H1 (cell line): ENCODE results near the gene FAM76B. TPM values are rescaled to one million over a fixed set of nuclear protein-coding genes. Genes with fewer than 3 reads are reported as not detected.

ENCODE experiments used
- CTCF ChIA-PET: fragments of 300-600 bp; sonication (Branson Sonifier 250); formaldehyde crosslinking; loops from one replicate; lab custom pipeline; 2021; ENCODE audit not compliant: partially characterized antibody; lab: Charles Lee
- POLR2A ChIA-PET: fragments of 300-600 bp; sonication (Branson Sonifier 250); formaldehyde crosslinking; loops from one replicate; lab custom pipeline; 2021; ENCODE audit warnings: inconsistent platforms; ENCODE audit not compliant: partially characterized antibody; lab: Charles Lee
- DNase-seq, 2 experiments: peaks; one replicate each; pipeline versions ENCODE4 v3.0.0 to v3.0.0-alpha.2; 2010 to 2022; ENCODE audit warnings: low spot score in 2 of 2, low read depth in 1 of 2, mixed read lengths in 1 of 2
- FAIRE-seq: peaks from 2 replicates; lab custom pipeline; 2011; peaks lifted over from hg19 to GRCh38; lab: Jason Lieb, UNC
- H2AFZ ChIP-seq: 2 replicates; pipeline ENCODE4 v1.8.1; 2012; ENCODE audit warnings: low read length, inconsistent platforms
- H2AK5ac ChIP-seq: 2 replicates; pipeline ENCODE4 v1.6.1; 2013; ENCODE audit warnings: low read depth, low read length
- H2BK120ac ChIP-seq: replicated peaks from 2 replicates; pipeline ENCODE3; 2013; ENCODE audit warnings: low read depth, low read length, inconsistent platforms
- H2BK12ac ChIP-seq: 2 replicates; pipeline ENCODE4 v1.6.1; 2013; ENCODE audit warnings: low read depth, low read length
- H2BK15ac ChIP-seq: 2 replicates; pipeline ENCODE4 v1.6.1; 2013; ENCODE audit warnings: low read length
- H2BK20ac ChIP-seq: 2 replicates; pipeline ENCODE4 v1.6.1; 2013; ENCODE audit warnings: low read length
- H2BK5ac ChIP-seq: 2 replicates; pipeline ENCODE4 v1.6.1; 2013; ENCODE audit warnings: low read depth, low read length
- H3K14ac ChIP-seq: 2 replicates; pipeline ENCODE4 v1.6.1; 2013; ENCODE audit warnings: inconsistent platforms; ENCODE audit not compliant: insufficient read length
- H3K18ac ChIP-seq: 2 replicates; pipeline ENCODE4 v1.6.1; 2013; ENCODE audit warnings: low read length; ENCODE audit errors: extremely low read depth
- H3K23ac ChIP-seq: 2 replicates; pipeline ENCODE4 v1.6.1; 2013; ENCODE audit warnings: inconsistent platforms; ENCODE audit not compliant: insufficient read length
- H3K23me2 ChIP-seq: 2 replicates; pipeline ENCODE4 v1.6.1; 2013; ENCODE audit warnings: low read depth, low read length
- H3K27ac ChIP-seq: 2 replicates; pipeline ENCODE4 v1.6.1; 2011; ENCODE audit warnings: low read depth, low read length, inconsistent platforms
- H3K27me3 ChIP-seq, 4 experiments: replicated peaks in 1 of 4; 1 replicate in 1 of 4; 2 replicates in 3 of 4; pipeline versions ENCODE4 v1.6.1 to v1.8.1; 2011 to 2013; ENCODE audit warnings: low read length in 3 of 4, mild to moderate bottlenecking in 3 of 4, inconsistent platforms in 2 of 4, mixed read lengths in 2 of 4, moderate library complexity in 1 of 4; ENCODE audit not compliant: control insufficient read depth in 3 of 4, insufficient read depth in 3 of 4; ENCODE audit errors: extremely low read depth in 1 of 4
- H3K36me3 ChIP-seq, 4 experiments: 2 replicates each; pipeline versions ENCODE4 v1.6.1 to v1.8.1; 2011 to 2013; ENCODE audit warnings: mild to moderate bottlenecking in 4 of 4, low read length in 3 of 4, moderate library complexity in 2 of 4, control low read depth in 1 of 4, inconsistent platforms in 1 of 4; ENCODE audit not compliant: insufficient read depth in 4 of 4, control insufficient read depth in 2 of 4
- H3K4ac ChIP-seq: replicated peaks from 2 replicates; pipeline ENCODE3; 2013; ENCODE audit warnings: low read length, low read depth, mixed read lengths, inconsistent platforms; ENCODE audit not compliant: insufficient read length
- H3K4me1 ChIP-seq, 4 experiments: replicated peaks in 1 of 4; 1 replicate in 1 of 4; 2 replicates in 3 of 4; pipeline versions ENCODE4 v1.6.1 to v1.8.1; 2011 to 2013; ENCODE audit warnings: low read length in 3 of 4, inconsistent platforms in 2 of 4, mixed read lengths in 1 of 4; ENCODE audit not compliant: insufficient read depth in 4 of 4, control insufficient read depth in 3 of 4
- H3K4me2 ChIP-seq, 2 experiments: 2 replicates each; pipeline versions ENCODE4 v1.6.1 to v1.8.1; 2011 to 2013; ENCODE audit warnings: low read depth in 2 of 2, low read length in 2 of 2, control low read depth in 1 of 2, inconsistent platforms in 1 of 2, mild to moderate bottlenecking in 1 of 2; ENCODE audit not compliant: insufficient read depth in 1 of 2
- H3K4me3 ChIP-seq, 4 experiments: fragments of 200-600, 300-600 bp in 1 of 4; sonication (generic), shearing (Covaris generic), sonication (Bioruptor Twin) in 1 of 4; 2 replicates each; pipeline versions ENCODE4 v1.5.1 to v1.8.1; 2011 to 2016; ENCODE audit warnings: low read length in 4 of 4, low read depth in 3 of 4, control low read depth in 2 of 4, inconsistent platforms in 2 of 4, mild to moderate bottlenecking in 2 of 4, mixed read lengths in 1 of 4, moderate library complexity in 1 of 4; ENCODE audit not compliant: insufficient read depth in 2 of 4; ENCODE audit errors: extremely low read depth in 1 of 4
- H3K56ac ChIP-seq: replicated peaks from 2 replicates; pipeline ENCODE3; 2013; ENCODE audit warnings: low read depth, mild to moderate bottlenecking, mixed read lengths, low read length, inconsistent platforms; ENCODE audit not compliant: insufficient read length
- H3K79me1 ChIP-seq: 2 replicates; pipeline ENCODE4 v1.6.1; 2013; ENCODE audit warnings: low read depth, low read length, control low read depth
- H3K79me2 ChIP-seq, 2 experiments: 2 replicates each; pipeline versions ENCODE4 v1.6.1 to v1.8.1; 2012 to 2013; ENCODE audit warnings: low read length in 2 of 2, mild to moderate bottlenecking in 2 of 2, inconsistent platforms in 1 of 2; ENCODE audit not compliant: insufficient read depth in 2 of 2, control insufficient read depth in 1 of 2
- H3K9ac ChIP-seq, 4 experiments: replicated peaks in 1 of 4; 1 replicate in 1 of 4; 2 replicates in 3 of 4; pipeline versions ENCODE4 v1.6.1 to v1.8.1; 2011 to 2013; ENCODE audit warnings: low read depth in 3 of 4, low read length in 3 of 4, control low read depth in 2 of 4, mild to moderate bottlenecking in 2 of 4, moderate library complexity in 2 of 4, inconsistent platforms in 1 of 4; ENCODE audit errors: extremely low read depth in 1 of 4
- H3K9me3 ChIP-seq, 2 experiments: 2 replicates each; pipeline versions ENCODE4 v1.6.1 to v1.8.1; 2012 to 2013; ENCODE audit warnings: mild to moderate bottlenecking in 2 of 2, moderate library complexity in 2 of 2, control low read depth in 1 of 2, inconsistent platforms in 1 of 2, low read depth in 1 of 2, low read length in 1 of 2, mixed read lengths in 1 of 2; ENCODE audit not compliant: insufficient read depth in 2 of 2
- H4K20me1 ChIP-seq, 2 experiments: replicated peaks in 1 of 2; 2 replicates each; pipeline versions ENCODE3 to v1.8.1; 2011 to 2013; ENCODE audit warnings: inconsistent platforms in 2 of 2, low read length in 2 of 2, mild to moderate bottlenecking in 1 of 2; ENCODE audit not compliant: insufficient read depth in 2 of 2, control insufficient read depth in 1 of 2
- H4K5ac ChIP-seq: 2 replicates; pipeline ENCODE4 v1.6.1; 2013; ENCODE audit warnings: low read length, low read depth, mixed read lengths, inconsistent platforms; ENCODE audit not compliant: insufficient read length
- H4K8ac ChIP-seq: 2 replicates; pipeline ENCODE4 v1.8.0; 2013; ENCODE audit warnings: mild to moderate bottlenecking, moderate library complexity, low read length, inconsistent platforms; ENCODE audit not compliant: insufficient read depth; ENCODE audit errors: extremely low read depth
- H4K91ac ChIP-seq: replicated peaks from 2 replicates; pipeline ENCODE3; 2013; ENCODE audit warnings: low read length, mixed read lengths, inconsistent platforms; ENCODE audit not compliant: insufficient read length
- CEBPB ChIP-seq: IDR thresholded peaks from 2 replicates; pipeline ENCODE4 v1.6.1; 2012; ENCODE audit warnings: low read depth, low read length
- GTF2F1 ChIP-seq: IDR thresholded peaks from 2 replicates; pipeline ENCODE4 v1.6.1; 2012; ENCODE audit warnings: low read depth, low read length, improper control_type of control experiment, borderline replicate concordance
- KDM1A ChIP-seq: fragments of 200-600, 300-600 bp; sonication (generic); IDR thresholded peaks from 2 replicates; pipeline ENCODE4 v1.7.1; 2016; ENCODE audit warnings: mild to moderate bottlenecking, low read length, borderline replicate concordance
- KDM4A ChIP-seq: IDR thresholded peaks from one replicate; pipeline ENCODE4 v1.7.1; 2012; ENCODE audit warnings: low read depth, mild to moderate bottlenecking, moderate library complexity, low read length, inconsistent platforms; ENCODE audit not compliant: severe bottlenecking
- MAX ChIP-seq: IDR thresholded peaks from 2 replicates; pipeline ENCODE4 v1.6.1; 2012; ENCODE audit warnings: inconsistent platforms
- POLR2A ChIP-seq, 2 experiments: IDR thresholded peaks; 1 replicate in 1 of 2; 2 replicates in 1 of 2; pipeline ENCODE4 v1.6.1; 2011; ENCODE audit warnings: low read depth in 2 of 2, low read length in 2 of 2, mild to moderate bottlenecking in 2 of 2; ENCODE audit errors: control extremely low read depth in 1 of 2
- RXRA ChIP-seq: IDR thresholded peaks from 2 replicates; pipeline ENCODE4 v1.6.1; 2011; ENCODE audit warnings: low read depth, mild to moderate bottlenecking, low read length, moderate library complexity; ENCODE audit not compliant: insufficient read depth
- SIX5 ChIP-seq: IDR thresholded peaks from 2 replicates; pipeline ENCODE4 v1.6.1; 2011; ENCODE audit warnings: mild to moderate bottlenecking, low read depth, low read length
- SP4 ChIP-seq: IDR thresholded peaks from 2 replicates; pipeline ENCODE4 v1.6.1; 2012; ENCODE audit warnings: low read length, inconsistent platforms
- SRF ChIP-seq: IDR thresholded peaks from 2 replicates; pipeline ENCODE4 v1.6.1; 2011; ENCODE audit warnings: mild to moderate bottlenecking, low read depth, low read length, moderate library complexity
- SUZ12 ChIP-seq: fragments of 200-600 bp; sonication (generic); IDR thresholded peaks from 2 replicates; pipeline ENCODE4 v1.6.1; 2012; ENCODE audit warnings: mild to moderate bottlenecking, inconsistent platforms, low read length, moderate library complexity, mixed read lengths
- TAF7 ChIP-seq: optimal IDR thresholded peaks from 2 replicates; pipeline ENCODE3; 2011; ENCODE audit warnings: low read depth, mild to moderate bottlenecking, inconsistent platforms, low read length, moderate library complexity, borderline replicate concordance
- USF2 ChIP-seq: IDR thresholded peaks from 2 replicates; pipeline ENCODE4 v1.6.1; 2011; ENCODE audit warnings: low read length, improper control_type of control experiment
- WGBS, 2 experiments: shearing (Covaris generic) in 1 of 2; methylation state at CpG; one replicate each; pipeline versions ENCODE4 v1.1.6 to v1.1.7; 2013 to 2015; ENCODE audit warnings: low lambda C conversion rate in 2 of 2, mixed read lengths in 2 of 2, inconsistent platforms in 1 of 2, low coverage in 1 of 2, missing lambda C conversion rate in 1 of 2; ENCODE audit not compliant: insufficient replicate concordance in 2 of 2, insufficient coverage in 1 of 2, insufficient read length in 1 of 2; ENCODE audit errors: extremely low coverage in 1 of 2, missing lambda C conversion rate in 1 of 2; 5-methylcytosine and 5-hydroxymethylcytosine counted together
- polyA plus RNA-seq, 7 experiments: library from polyadenylated mRNA; depleted of rRNA in 3 of 7; stranded (reverse) in 5 of 7; unstranded in 2 of 7; fragments of >200 nt in 5 of 7; fragments of 200-250 nt in 2 of 7; gene quantifications; 1 replicate in 5 of 7; 2 replicates in 1 of 7; 4 replicates in 1 of 7; pipeline versions ENCODE4 v1.2.1 to v1.2.3, GENCODE V29; 2011 to 2013; ENCODE audit warnings: missing spikeins in 2 of 7, mixed read lengths in 2 of 7
- total RNA-seq: library from RNA; stranded (reverse); fragmentation: NEBNext Ultra II Directional; extraction: Animal tissue kit (Norgen Biotek cat#: 25700); gene quantifications from 2 replicates; pipeline ENCODE4 v1.2.1, GENCODE V29; 2021

FAM76B gene
- total and polyA plus RNA-seq, 2 of the 8 experiments (the other 6 are each of a cell fraction or from before 2014, with no cell fraction given), result 11.0 to 22.3 TPM

GRCh38 chr11:95829580-95830259, 40.1 kb upstream of the FAM76B start:
- FAIRE-seq, result no peak
- no peak overlapping the region for H2BK120ac ChIP-seq
- no peak overlapping the region for H4K8ac ChIP-seq
- no peaks in the 10 kb centered on the region for H3K9me3 ChIP-seq
- H4K20me1 ChIP-seq, result no peaks in the 10 kb centered on the region
- H3K14ac ChIP-seq, result no peak overlapping the region
- H3K79me1 ChIP-seq, result no peaks in the 10 kb centered on the region
- no peaks in the 10 kb centered on the region for H3K79me2 ChIP-seq
- no peaks in the 10 kb centered on the region for H3K23me2 ChIP-seq
- DNase-seq, result no peak
- no peak overlapping the region for H3K23ac ChIP-seq
- WGBS, 2 experiments, result 74% methylated on average over 1 of the region's 1 CpG; no CpG with 5 or more reads in 1 of the 2 experiments
- H3K36me3 ChIP-seq, result peaks cover 2 to 76% (median 41%) of the 10 kb centered on the region in 4 experiments; a peak in 7 of 8 replicates
- no peak overlapping the region for H3K27ac ChIP-seq
- no peak overlapping the region for H2AK5ac ChIP-seq
- no peaks in the 10 kb centered on the region for H3K4me1 ChIP-seq
- no peak overlapping the region for H2BK15ac ChIP-seq
- ChIA-PET POLR2A (no interaction called here), CTCF (interaction anchor here (0.8 to 1.1 kb wide), 2 partner anchors 670 to 853 kb away, joined by 3 read pairs; no protein-coding TSS in a partner anchor)
- H3K4ac ChIP-seq, result no peak overlapping the region
- no peak overlapping the region for H2BK5ac ChIP-seq
- H3K9ac ChIP-seq, result no peak overlapping the region
- no peaks in the 10 kb centered on the region for H3K27me3 ChIP-seq
- no peak overlapping the region for H2BK20ac ChIP-seq
- no peak overlapping the region for H2BK12ac ChIP-seq
- H3K4me2 ChIP-seq, result no peak overlapping the region
- no peak overlapping the region for H3K4me3 ChIP-seq
- no peak overlapping the region for H4K5ac ChIP-seq
- H3K56ac ChIP-seq, result no peak overlapping the region
- no peak overlapping the region for H2AFZ ChIP-seq
- H3K18ac ChIP-seq, result no peak overlapping the region
- H4K91ac ChIP-seq, result no peak overlapping the region
- TF ChIP-seq KDM1A (no peak), SIX5 (no peak), SUZ12 (no peak), TAF7 (no peak), MAX (no peak), CEBPB (no peak), KDM4A (no peak), POLR2A (IDR thresholded peaks at IDR 0.05; ENCODE audit: control extremely low read depth in 1 of 2, low read depth in 2 of 2, low read length in 2 of 2) (no peak), SRF (no peak), RXRA (no peak), GTF2F1 (no peak), SP4 (no peak), USF2 (no peak)
